Right atrium auricular region (tissue), 2 donors: ENCODE data around the gene CHST12. TPM values are rescaled to one million over a fixed set of nuclear protein-coding genes. Genes with fewer than 3 reads are reported as not detected.

Source experiments
- DNase-seq: peaks from one replicate; pipeline ENCODE4 v3.0.0-alpha.2; 2019; ENCODE audit warnings: low spot score
- H3K27ac ChIP-seq, 2 donors: fragments of 200-600 bp; sonication (generic); 1 replicate in 1 of 2; 2 replicates in 1 of 2; pipeline ENCODE4 v1.5.1; 2016 to 2019
- H3K27me3 ChIP-seq, 2 donors: fragments of 200-600 bp; sonication (generic); one replicate each; pipeline versions ENCODE4 v1.5.1 to v1.6.0; 2017 to 2019
- H3K36me3 ChIP-seq: fragments of 200-600 bp; sonication (generic); one replicate; pipeline ENCODE4 v1.5.1; 2016
- H3K4me1 ChIP-seq, 2 donors: fragments of 200-600 bp; sonication (generic); one replicate each; pipeline versions ENCODE4 v1.5.1 to v1.6.0; 2017 to 2019
- H3K4me3 ChIP-seq, 2 donors: fragments of 200-600 bp; sonication (generic); 1 replicate in 1 of 2; 2 replicates in 1 of 2; pipeline ENCODE4 v1.5.1; 2017 to 2019; ENCODE audit warnings: mild to moderate bottlenecking in 1 of 2, moderate library complexity in 1 of 2
- H3K9me3 ChIP-seq, 2 donors: fragments of 200-600 bp; sonication (generic); one replicate each; pipeline ENCODE4 v1.5.1; 2019
- total RNA-seq, 2 donors: library from RNA; depleted of rRNA; stranded (reverse); fragments of >200 nt; gene quantifications; one replicate each; pipeline ENCODE4 v1.1.0, GENCODE V29; 2016
- TF ChIP-seq, protein P1 (sequence below), 2 donors: fragments of 200-600 bp; sonication (generic); IDR thresholded peaks; one replicate each; pipeline ENCODE4 v1.5.1; 2019; ENCODE audit warnings: antibody characterized with exemption in 2 of 2

CHST12 gene
- total RNA-seq, 2 donors from 2014 or later, result 14.2 to 15.0 TPM

DNA sequence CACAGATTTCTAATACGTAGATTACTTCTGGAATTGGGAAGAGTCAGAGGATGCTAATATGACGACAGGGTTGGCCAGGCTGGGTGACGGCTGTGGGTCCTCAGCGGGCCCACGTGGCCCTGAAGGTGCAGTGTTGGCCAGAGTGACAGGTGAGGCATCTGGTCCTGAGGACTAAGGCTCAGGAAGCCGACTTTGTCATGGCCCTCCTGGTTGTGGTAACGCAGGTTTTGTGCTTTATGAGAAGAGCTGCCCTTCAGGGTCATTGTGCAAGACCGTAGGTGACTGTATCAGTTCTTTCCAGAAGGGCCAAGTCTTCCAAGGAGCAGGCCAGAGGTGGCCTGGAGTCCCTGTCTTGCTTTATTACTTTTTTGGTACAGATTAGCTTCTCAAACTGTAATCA lies 46.2 kb upstream of the CHST12 start:
- Histone ChIP-seq H3K27me3 (no peaks in the 10 kb centered on the region), H3K9me3 (no peaks in the 10 kb centered on the region), H3K36me3 (peaks cover 16% of the 10 kb centered on the region), H3K4me3 (no peak overlapping the region), H3K27ac (no peak overlapping the region), H3K4me1 (peaks cover 0 to 64% of the 10 kb centered on the region in 2 donors)
- no peak for DNase-seq
- TF ChIP-seq, protein P1, sequence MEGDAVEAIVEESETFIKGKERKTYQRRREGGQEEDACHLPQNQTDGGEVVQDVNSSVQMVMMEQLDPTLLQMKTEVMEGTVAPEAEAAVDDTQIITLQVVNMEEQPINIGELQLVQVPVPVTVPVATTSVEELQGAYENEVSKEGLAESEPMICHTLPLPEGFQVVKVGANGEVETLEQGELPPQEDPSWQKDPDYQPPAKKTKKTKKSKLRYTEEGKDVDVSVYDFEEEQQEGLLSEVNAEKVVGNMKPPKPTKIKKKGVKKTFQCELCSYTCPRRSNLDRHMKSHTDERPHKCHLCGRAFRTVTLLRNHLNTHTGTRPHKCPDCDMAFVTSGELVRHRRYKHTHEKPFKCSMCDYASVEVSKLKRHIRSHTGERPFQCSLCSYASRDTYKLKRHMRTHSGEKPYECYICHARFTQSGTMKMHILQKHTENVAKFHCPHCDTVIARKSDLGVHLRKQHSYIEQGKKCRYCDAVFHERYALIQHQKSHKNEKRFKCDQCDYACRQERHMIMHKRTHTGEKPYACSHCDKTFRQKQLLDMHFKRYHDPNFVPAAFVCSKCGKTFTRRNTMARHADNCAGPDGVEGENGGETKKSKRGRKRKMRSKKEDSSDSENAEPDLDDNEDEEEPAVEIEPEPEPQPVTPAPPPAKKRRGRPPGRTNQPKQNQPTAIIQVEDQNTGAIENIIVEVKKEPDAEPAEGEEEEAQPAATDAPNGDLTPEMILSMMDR (IDR thresholded peaks at IDR 0.05), result no peak

DNA sequence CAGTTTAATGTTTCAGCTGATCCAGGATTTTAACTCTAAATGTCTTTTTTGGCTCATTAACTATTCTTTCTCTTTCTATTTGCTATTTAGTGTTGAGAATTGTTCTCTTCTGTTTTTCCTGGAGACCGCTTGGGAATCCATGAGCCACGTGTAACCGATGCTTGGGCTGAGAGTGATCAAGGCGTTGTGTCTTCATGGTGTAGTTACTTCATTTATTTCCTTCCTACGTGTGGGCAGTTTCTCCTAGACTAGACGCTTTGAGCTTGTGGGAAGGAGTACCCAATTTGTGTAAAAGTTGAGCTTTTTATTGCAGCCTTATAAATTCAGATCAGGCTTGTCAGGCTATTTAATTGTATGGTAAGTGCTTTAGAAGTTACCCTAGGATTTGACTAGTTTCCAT lies 45.8 kb upstream of the CHST12 start:
- Histone ChIP-seq H3K27me3 (no peaks in the 10 kb centered on the region), H3K27ac (no peak overlapping the region), H3K4me1 (peaks cover 0 to 64% of the 10 kb centered on the region in 2 donors), H3K36me3 (peaks cover 20% of the 10 kb centered on the region), H3K9me3 (no peaks in the 10 kb centered on the region), H3K4me3 (no peak overlapping the region)
- TF ChIP-seq, protein P1 (IDR thresholded peaks at IDR 0.05), result no peak
- DNase-seq, result no peak

DNA sequence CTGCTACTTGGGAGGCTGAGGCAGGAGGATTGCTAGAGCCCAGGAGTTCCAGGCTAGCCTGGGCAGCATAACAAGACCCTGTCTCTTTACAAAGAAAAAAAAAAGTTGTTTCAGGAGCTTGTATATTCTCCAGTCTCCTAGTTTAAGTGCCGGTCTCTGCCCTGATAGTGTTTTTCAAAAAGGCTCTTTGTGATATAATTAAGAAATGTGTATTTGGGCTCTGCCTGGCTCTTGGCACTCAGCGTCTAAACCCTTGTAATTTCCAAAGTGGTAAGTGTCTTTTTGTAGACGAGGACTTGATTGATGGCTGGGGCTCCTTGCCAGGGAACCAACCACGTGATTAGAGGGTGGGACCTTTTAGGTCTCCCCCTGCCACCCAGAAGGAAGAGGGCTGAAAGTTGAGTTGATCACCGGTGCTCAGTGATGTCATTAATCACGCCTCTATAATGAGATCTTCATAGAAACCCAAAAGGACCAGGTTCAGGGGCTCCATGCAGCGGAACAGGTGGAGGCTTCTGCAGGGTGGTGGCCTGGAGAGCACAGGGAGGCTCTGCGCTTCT lies 44.4 kb upstream of the CHST12 start:
- Histone ChIP-seq H3K4me3 (no peak overlapping the region), H3K4me1 (peaks cover 0 to 54% of the 10 kb centered on the region in 2 donors), H3K9me3 (no peaks in the 10 kb centered on the region), H3K36me3 (peaks cover 35% of the 10 kb centered on the region), H3K27ac (no peak overlapping the region), H3K27me3 (no peaks in the 10 kb centered on the region)
- DNase-seq, result no peak
- TF ChIP-seq, protein P1 (IDR thresholded peaks at IDR 0.05), result no peak

DNA sequence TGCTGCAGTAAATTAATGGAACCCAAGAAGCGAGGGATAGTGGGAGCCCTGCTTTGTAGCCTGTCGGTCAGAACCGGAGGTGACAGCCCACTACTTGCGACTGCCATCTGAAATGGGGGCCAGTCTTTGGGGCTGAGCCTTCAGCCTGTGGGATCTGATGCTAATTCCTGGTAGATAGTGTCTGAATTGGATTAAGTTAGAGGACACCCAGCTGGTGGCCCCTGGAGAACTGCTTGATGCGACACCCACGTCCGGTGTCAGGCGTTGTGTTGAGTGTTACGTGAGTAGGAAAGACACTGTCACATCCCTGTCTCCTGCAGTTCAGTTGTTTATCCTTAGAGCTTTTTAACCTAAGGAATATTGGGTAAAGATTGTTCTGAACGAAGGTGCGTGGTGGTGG lies 43.8 kb upstream of the CHST12 start:
- Histone ChIP-seq H3K36me3 (peaks cover 40% of the 10 kb centered on the region), H3K4me1 (peaks cover 0 to 54% of the 10 kb centered on the region in 2 donors)
- no peak for DNase-seq

DNA sequence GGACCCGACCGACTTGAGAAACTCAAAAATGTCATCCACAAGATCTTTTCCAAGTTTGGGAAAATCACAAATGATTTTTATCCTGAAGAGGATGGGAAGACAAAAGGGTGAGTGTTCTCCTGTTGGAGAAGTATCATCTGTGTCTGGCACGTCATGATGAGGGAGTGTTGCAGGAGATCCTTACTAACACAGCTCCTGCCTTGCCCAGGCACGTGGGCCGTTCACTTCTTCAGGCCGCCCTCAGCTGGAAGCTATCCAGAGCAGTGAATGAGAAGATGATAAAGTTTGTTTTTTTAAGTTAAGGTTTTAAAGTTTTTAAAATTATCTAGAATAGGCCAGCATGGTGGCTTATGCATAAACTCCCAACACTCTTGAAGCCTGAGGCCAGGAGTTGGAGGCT lies 42.6 kb upstream of the CHST12 start:
- DNase-seq, result no peak
- H3K36me3 ChIP-seq, result peaks cover 52% of the 10 kb centered on the region
- no peak overlapping the region for H3K4me3 ChIP-seq
- no peaks in the 10 kb centered on the region for H3K27me3 ChIP-seq
- H3K9me3 ChIP-seq, result no peaks in the 10 kb centered on the region
- TF ChIP-seq, protein P1 (IDR thresholded peaks at IDR 0.05), result no peak
- peaks cover 0 to 51% of the 10 kb centered on the region in 2 donors for H3K4me1 ChIP-seq
- H3K27ac ChIP-seq, result no peak overlapping the region

More for the DNA sequence above, 43.8 kb upstream of the CHST12 start:
- no peaks in the 10 kb centered on the region for H3K9me3 ChIP-seq
- no peak overlapping the region for H3K4me3 ChIP-seq
- H3K27ac ChIP-seq, result no peak overlapping the region
- TF ChIP-seq, protein P1 (IDR thresholded peaks at IDR 0.05), result no peak
- H3K27me3 ChIP-seq, result no peaks in the 10 kb centered on the region
